Raji (cell line): ENCODE data around the gene ANKH.

ENCODE experiments used
- POLR2A ChIP-seq: IDR thresholded peaks from 2 replicates; pipeline ENCODE4 v1.6.1; 2011; ENCODE audit warnings: low read depth, low read length, control low read depth; ENCODE audit not compliant: insufficient read depth

The ANKH gene

GRCh38 chr5:14767053-14767452, 104.5 kb downstream of the ANKH start:
- no peak for TF ChIP-seq POLR2A

GRCh38 chr5:14766584-14766983, 105.0 kb downstream of the ANKH start:
- no peak for TF ChIP-seq POLR2A

DNA sequence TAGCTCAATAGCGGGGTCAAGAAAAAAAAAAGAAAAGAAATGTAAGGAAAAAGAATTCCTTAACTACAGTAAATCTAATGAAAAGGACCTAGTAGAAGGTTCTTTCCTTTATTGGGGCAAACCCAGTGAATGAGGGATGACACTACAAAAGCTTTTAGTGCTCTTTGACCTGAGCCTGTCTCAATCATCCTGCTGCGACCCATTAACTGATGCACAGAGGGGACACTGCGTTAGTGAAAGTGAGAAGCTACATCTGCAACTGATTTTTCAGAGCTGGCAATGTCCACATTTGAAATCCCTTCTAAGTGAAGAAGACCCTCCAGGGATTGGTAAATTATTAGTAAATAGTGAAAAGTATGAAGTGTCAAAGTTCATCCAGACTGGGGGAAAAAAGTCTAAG, 106.0 kb downstream of the ANKH start:
- TF ChIP-seq POLR2A, result no peak

DNA sequence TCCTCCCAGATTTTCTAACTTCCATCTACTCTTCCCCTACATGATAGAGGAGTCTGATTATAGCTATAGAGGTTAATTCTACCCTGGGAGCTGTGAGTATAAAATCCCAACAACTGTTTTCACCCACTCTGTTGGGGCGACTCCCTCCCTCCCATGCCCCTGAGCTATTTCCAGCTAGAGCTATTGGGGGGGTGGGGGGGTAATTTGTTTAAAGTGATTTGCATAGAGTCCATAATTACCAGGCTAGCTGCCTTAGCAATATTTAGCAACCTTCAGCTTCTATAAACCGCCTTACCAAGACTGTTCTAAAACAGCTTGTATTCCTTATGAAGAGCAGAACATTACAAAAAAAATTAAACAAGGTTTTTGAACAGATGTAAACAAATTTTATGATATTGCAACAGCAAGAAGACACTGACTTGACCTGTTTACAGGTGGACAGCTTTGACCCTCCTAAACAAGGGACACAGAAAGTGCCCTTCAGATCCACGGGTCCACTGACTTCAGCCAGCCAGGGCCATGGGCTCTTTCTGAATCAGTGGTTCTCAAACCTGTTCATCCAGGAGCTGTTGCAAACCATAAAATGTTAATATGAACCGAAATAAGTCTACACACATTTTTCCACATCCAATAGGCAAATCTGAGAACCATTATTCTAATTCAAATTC, 108.9 kb downstream of the ANKH start:
- TF ChIP-seq POLR2A, result no peak

DNA sequence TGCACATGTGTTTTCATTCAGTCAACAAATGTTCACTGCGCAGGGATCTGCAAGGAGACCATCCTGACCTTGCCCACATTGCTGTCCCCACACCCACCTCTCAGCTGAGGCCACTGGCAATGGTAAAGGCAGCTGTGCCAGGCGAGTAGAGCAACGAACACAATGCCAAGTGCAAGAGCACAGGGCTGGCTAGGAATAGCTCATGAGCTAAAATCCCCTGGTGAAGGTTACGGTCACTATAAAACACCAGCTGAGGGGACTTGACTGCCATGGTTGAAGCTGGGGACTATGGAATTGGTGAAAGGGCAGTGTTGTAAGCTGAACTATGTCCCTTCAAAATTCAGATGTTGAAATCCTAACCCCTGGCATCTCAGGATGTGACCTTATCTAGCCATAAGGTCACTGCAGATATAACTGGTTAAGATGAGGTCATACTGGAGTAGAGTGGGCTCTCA, 111.0 kb downstream of the ANKH start:
- no peak for TF ChIP-seq POLR2A

DNA sequence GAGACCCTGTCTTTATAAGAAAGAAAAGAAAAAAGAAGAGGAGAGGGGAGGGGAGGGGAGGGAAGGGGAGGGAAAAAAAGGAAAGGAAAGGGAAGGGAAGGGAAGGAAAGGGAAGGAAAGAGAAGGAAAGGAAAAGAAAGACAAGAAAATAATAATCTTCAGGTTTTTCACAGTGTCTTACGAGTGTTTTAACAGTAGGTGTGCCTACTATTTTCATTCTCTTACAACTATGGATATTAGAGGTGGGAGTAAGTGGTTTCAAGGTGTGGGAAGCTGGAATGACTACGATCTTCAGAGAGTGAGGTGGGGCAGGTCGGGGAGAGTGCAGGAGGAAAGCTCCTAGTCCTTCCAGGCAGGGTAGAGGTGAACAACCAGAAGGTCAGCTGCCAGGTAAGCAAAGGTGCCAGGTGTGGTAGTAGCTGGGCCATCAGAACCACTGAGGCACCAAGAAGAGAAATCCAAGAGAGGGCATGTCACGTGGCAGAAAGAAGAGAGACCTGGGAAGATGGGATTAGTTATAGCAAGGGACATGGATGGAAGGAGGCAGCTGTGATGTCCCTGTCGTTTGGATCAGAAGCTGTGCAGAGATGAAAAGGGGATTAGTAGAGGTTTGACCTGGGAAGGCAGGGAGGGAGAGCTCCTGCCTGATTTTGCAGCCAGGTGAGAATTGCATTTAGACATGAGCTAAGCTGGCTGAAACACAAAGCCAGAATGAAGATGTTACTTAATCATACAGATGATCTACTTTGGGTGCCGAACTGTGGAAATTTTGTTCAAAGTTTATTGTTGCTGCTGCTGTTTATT, 111.6 kb downstream of the ANKH start:
- TF ChIP-seq POLR2A, result no peak

DNA sequence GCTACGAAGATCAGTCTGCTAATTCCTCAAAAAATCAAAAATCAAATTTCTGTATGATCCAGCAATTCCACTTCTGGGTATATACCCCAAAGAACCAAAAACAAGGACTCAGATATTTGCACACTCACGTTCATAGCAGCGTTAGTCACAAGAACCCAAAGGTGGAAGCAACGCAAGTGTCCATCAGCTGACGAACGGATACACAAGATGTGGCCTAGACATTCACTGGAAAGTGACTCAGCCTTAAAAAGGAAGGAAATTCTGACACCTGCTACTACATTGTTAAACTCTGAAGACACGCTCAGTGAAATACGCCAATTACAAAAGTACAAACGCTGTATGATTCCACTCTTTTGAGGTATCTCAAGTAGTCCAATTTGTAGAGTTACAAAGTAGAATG, 113.7 kb downstream of the ANKH start:
- TF ChIP-seq POLR2A, result no peak

GRCh38 chr5:14756478-14756877, 115.1 kb downstream of the ANKH start:
- TF ChIP-seq POLR2A, result no peak

- TF ChIP-seq POLR2A, result no peak
These were observed 117.6 kb downstream of the ANKH start for GRCh38 chr5:14753947-14754346.

DNA sequence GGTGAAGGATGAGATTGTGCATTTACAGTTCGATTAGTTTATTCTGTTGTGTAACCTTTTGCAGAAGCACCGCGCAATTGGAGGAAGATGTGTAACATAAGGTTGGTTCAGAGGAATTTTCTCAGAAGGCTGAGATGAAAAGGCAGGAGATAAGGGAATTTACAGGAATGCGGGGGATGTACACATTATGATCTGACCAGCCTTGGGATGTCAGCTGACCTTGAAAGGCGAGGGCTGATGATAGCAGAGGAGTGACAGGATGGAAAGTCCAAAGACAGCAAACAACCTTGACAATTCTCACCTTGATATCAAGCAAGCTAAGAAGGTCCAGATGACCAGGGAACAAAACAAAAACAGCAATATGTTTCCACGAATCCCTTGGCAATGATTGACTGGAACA, 118.3 kb downstream of the ANKH start:
- TF ChIP-seq POLR2A, result no peak

DNA sequence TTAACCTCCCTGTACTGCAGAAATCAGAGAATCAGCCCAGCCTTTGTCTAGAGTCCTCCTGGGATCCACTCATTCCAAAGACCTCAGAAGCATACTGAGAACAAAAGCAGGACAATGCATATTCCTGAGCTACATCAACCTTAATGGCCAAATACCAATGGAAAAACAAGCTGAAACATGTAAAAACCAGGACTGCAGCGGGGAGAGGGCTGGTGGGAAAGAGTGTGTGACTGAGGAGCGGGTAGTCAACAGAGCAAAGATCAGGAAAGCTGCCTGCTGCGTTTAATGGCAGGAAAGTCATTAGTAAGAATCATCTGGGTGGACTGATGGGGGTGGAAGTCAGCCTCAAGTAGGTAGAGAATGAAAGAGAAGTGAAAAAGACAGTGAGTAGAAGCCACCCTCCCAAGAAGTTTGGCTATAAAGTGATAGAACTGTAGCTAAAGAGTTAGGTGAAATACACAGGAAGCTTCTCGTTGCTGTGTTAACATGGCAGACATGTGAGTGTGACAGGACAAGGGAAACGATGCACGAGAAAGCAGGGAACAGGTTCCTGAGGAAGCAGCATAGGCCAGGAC, 119.0 kb downstream of the ANKH start:
- no peak for TF ChIP-seq POLR2A

DNA sequence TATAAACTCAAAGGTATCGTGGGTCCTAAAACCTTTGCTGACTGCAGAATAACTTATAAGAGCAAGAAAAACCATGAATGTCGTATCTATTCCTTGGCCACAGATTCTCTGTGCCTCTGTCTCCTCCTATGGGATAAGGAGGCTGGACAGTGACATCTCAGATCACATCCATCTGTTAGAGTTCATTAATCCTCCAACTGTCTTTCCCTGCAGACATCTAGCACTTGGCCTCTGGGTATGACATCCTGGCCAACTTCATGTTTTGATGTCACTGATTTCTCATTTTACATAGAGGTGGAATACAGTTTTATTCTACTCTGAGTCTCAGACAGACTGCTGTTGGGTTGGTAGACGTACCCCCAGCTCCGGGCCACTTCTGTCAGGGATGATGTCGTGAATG, 120.9 kb downstream of the ANKH start:
- no peak for TF ChIP-seq POLR2A

- no peak for TF ChIP-seq POLR2A
These were observed 121.9 kb downstream of the ANKH start for GRCh38 chr5:14749579-14750101.

- no peak for TF ChIP-seq POLR2A
These were observed 123.2 kb downstream of the ANKH start for GRCh38 chr5:14748180-14748900.

- no peak for TF ChIP-seq POLR2A
These were observed 125.8 kb downstream of the ANKH start for GRCh38 chr5:14745753-14746152.
